Medulla oblongata (tissue), 1 donor: ENCODE data around the gene PYROXD2.

Experiments used
- DNase-seq: peaks from one replicate; pipeline ENCODE4 v3.0.0-alpha.2; 2015; ENCODE audit errors: extremely low spot score

Gene PYROXD2

GRCh38 chr10:98435178-98435577 lies 20.2 kb upstream of the PYROXD2 start:
- no peak for DNase-seq

GRCh38 chr10:98433881-98434732 lies 19.1 kb upstream of the PYROXD2 start:
- no peak for DNase-seq

- no peak for DNase-seq
Measured at GRCh38 chr10:98433371-98433770, 18.4 kb upstream of the PYROXD2 start.

- no peak for DNase-seq
Measured at GRCh38 chr10:98432330-98432729, 17.3 kb upstream of the PYROXD2 start.

- DNase-seq = no peak
Measured at GRCh38 chr10:98431016-98431415, 16.0 kb upstream of the PYROXD2 start.

GRCh38 chr10:98430427-98430826 lies 15.4 kb upstream of the PYROXD2 start:
- DNase-seq = no peak

GRCh38 chr10:98429320-98430072 lies 14.5 kb upstream of the PYROXD2 start:
- no peak for DNase-seq

GRCh38 chr10:98427011-98427515 lies 12.1 kb upstream of the PYROXD2 start:
- no peak for DNase-seq

GRCh38 chr10:98425511-98426352 lies 10.8 kb upstream of the PYROXD2 start:
- DNase-seq = no peak

- DNase-seq = no peak
Measured at GRCh38 chr10:98424295-98425254, 9.6 kb upstream of the PYROXD2 start.

- no peak for DNase-seq
Measured at GRCh38 chr10:98423691-98424120, 8.7 kb upstream of the PYROXD2 start.

GRCh38 chr10:98422182-98422581 lies 7.2 kb upstream of the PYROXD2 start:
- DNase-seq = no peak

- no peak for DNase-seq
Measured at GRCh38 chr10:98420786-98421185, 5.8 kb upstream of the PYROXD2 start.

- no peak for DNase-seq
Measured at GRCh38 chr10:98419469-98420261, 4.7 kb upstream of the PYROXD2 start.

- DNase-seq = no peak
Measured at GRCh38 chr10:98418665-98419468, 3.9 kb upstream of the PYROXD2 start.

- no peak for DNase-seq
Measured at GRCh38 chr10:98417973-98418664, 3.1 kb upstream of the PYROXD2 start.

GRCh38 chr10:98417481-98417959 lies 2.5 kb upstream of the PYROXD2 start:
- no peak for DNase-seq
